ENCODE data around the gene MAD1L1. TPM values are rescaled to one million over a fixed set of nuclear protein-coding genes. Genes with fewer than 3 reads are reported as not detected.

Gene MAD1L1
- total and polyA plus RNA-seq, 2 of the 4 experiments (the other 2 are of a cell fraction) = 29.0 to 40.9 TPM

- ChIA-PET POLR2A (ENCODE audit: unreplicated experiment) (interaction anchor here (0.5 kb wide), 1 partner anchor 63 kb away, joined by 3 read pairs; no protein-coding TSS in a partner anchor), CTCF (no interaction called here)
- Histone ChIP-seq H3K23ac (ENCODE audit: low read depth, low read length) (no peak overlapping the region), H3K18ac (ENCODE audit: low read depth, low read length) (no peak overlapping the region), H3K56ac (ENCODE audit: extremely low read depth, insufficient read depth, low read length) (no peak overlapping the region), H3K27me3 (ENCODE audit: control insufficient read depth, insufficient read depth, low read length) (no peaks in the 10 kb centered on the region), H4K20me1 (ENCODE audit: insufficient read depth, low read length) (peaks cover 15% of the 10 kb centered on the region), H2BK15ac (ENCODE audit: low read depth, low read length) (no peak overlapping the region), H3K9me1 (ENCODE audit: insufficient read depth, low read length) (0 out of 2 replicates have a peak, but pooled peaks cover 9% of the 10 kb centered on the region), H2AK5ac (ENCODE audit: low read depth, low read length) (no peak overlapping the region), H3K14ac (replicated peaks; ENCODE audit: low read depth, low read length) (no peak overlapping the region), H3K4ac (ENCODE audit: low read depth, low read length) (no peak overlapping the region), H2AFZ (replicated peaks; ENCODE audit: low read length, poor library complexity) (no peak overlapping the region), H2BK5ac (ENCODE audit: low read depth, low read length, poor library complexity, severe bottlenecking) (no peak overlapping the region), H2BK120ac (ENCODE audit: low read depth, low read length) (no peak overlapping the region), H2AK9ac (replicated peaks; ENCODE audit: low read depth, low read length, poor library complexity) (no peak overlapping the region), H3K9me3 (ENCODE audit: control insufficient read depth, insufficient read depth, low read length) (no peaks in the 10 kb centered on the region), H3K79me1 (ENCODE audit: low read depth in 1 of 2, low read length in 2 of 2) (peaks cover 0 to 13% of the 10 kb centered on the region in 2 experiments; a peak in 2 of 4 replicates), H3K9ac (ENCODE audit: low read depth, low read length) (no peak overlapping the region), H4K91ac (ENCODE audit: insufficient read depth, low read depth, low read length) (no peak overlapping the region), H4K8ac (ENCODE audit: low read depth in 2 of 2, low read length in 2 of 2) (no peak overlapping the region), H2BK20ac (ENCODE audit: low read depth, low read length) (no peak overlapping the region), H3K4me1 (ENCODE audit: control insufficient read depth, insufficient read depth, low read length) (no peaks in the 10 kb centered on the region; the same call in 1 of the 2 replicates), H3K36me3 (ENCODE audit: control insufficient read depth, insufficient read depth, low read length) (peaks cover 18% of the 10 kb centered on the region; the same call in 1 of the 2 replicates), H3K27ac (ENCODE audit: insufficient read depth, low read length) (no peak overlapping the region), H4K5ac (ENCODE audit: low read depth, low read length) (no peak overlapping the region), H3K4me2 (ENCODE audit: low read depth, low read length) (no peak overlapping the region), H3K4me3 (ENCODE audit: insufficient read depth, low read depth, low read length) (no peak overlapping the region)
- in situ Hi-C loops (cut with MboI; ENCODE audit: low sequenced_read_pairs) = no loop called here
- WGBS, 2 experiments (ENCODE audit: extremely low coverage in 2 of 2, insufficient read length in 1 of 2) = 94% methylated on average over 17 of the region's 35 CpGs; no CpG with 5 or more reads in 1 of the 2 experiments
- dilution Hi-C loops (cut with HindIII; ENCODE audit: low sequenced_read_pairs, unreplicated experiment) = no loop called here
- intact Hi-C loops (cut with micrococcal nuclease) = no loop called here
- ATAC-seq (ENCODE audit: low read depth) = no peak
- BruUV-seq (replicated peaks) = no TSS peak
- no peak for TF ChIP-seq RAD21 (IDR thresholded peaks at IDR 0.05; ENCODE audit: low read length)
- no peak for TF ChIP-seq SMC3 (IDR thresholded peaks at IDR 0.05; ENCODE audit: low read depth, low read length)
- no peak for TF ChIP-seq BHLHE40 (IDR thresholded peaks at IDR 0.05; ENCODE audit: low read depth, low read length)
- TF ChIP-seq NFE2L2 (IDR thresholded peaks at IDR 0.05; ENCODE audit: low read depth, low read length) = no peak
- TF ChIP-seq RCOR1 (IDR thresholded peaks at IDR 0.05; ENCODE audit: insufficient replicate concordance, low read length) = no peak
- TF ChIP-seq MAFK (IDR thresholded peaks at IDR 0.05; ENCODE audit: low read depth, low read length) = no peak
- TF ChIP-seq RFX5 (IDR thresholded peaks at IDR 0.05; ENCODE audit: low read depth, low read length) = no peak
- TF ChIP-seq CHD1 (IDR thresholded peaks at IDR 0.05; ENCODE audit: low read depth, low read length) = no peak
- no peak for TF ChIP-seq POLR2A (IDR thresholded peaks at IDR 0.05; ENCODE audit: low read depth, low read length)
- no peak for TF ChIP-seq MXI1 (IDR thresholded peaks at IDR 0.05; ENCODE audit: borderline replicate concordance, low read depth, low read length)
- no peak for TF ChIP-seq CTCF (conservative IDR thresholded peaks at IDR 0.05; ENCODE audit: low read depth, low read length)
- TF ChIP-seq ELK1 (IDR thresholded peaks at IDR 0.05; ENCODE audit: borderline replicate concordance, low read depth, low read length) = no peak
- no peak for TF ChIP-seq CEBPB (IDR thresholded peaks at IDR 0.05; ENCODE audit: low read depth, low read length)
- no peak for DNase-seq
These were observed 85.9 kb downstream of the MAD1L1 start for GRCh38 chr7:2146676-2147472.
